ENCODE measurements around the gene OR52W1.

The OR52W1 gene

GRCh38 chr11:6204706-6205105 lies 5.7 kb downstream of the OR52W1 start:
- TF ChIP-seq POLR2AphosphoS5 (IDR thresholded peaks at IDR 0.05; ENCODE audit: low read depth, low read length) (no peak), TAF1 (IDR thresholded peaks at IDR 0.05; ENCODE audit: borderline replicate concordance, insufficient read depth, low read length) (no peak)

DNA sequence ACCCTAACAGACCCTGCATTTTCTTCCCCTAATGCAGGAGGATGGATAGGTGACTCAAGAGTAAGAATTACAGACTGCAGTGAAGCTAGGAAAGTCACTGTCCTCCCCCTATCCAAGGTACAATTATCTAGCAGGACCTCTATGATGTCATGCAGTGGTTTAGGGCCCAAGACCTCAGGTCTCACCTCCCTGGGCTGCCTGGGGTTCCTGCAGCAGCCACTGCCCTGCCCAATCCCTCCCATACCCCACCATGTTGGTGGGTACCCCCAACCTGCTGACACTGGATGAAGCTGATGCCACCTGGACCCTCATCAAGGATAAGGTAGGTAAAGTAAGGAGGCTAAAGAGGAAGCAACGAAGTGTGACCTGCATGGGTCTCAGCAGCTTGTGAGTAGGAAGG lies 6.3 kb downstream of the OR52W1 start, which contains the start of gene C11orf42:
Gene C11orf42, plus strand, starts transcription at position 192 of the 400 bp plus-strand sequence. Its CDS starts 59 bp downstream, at position 251.
- TF ChIP-seq POLR2AphosphoS5 (IDR thresholded peaks at IDR 0.05; ENCODE audit: low read depth, low read length) (no peak), SIN3A (IDR thresholded peaks at IDR 0.05; ENCODE audit: borderline replicate concordance, insufficient read depth, low read length) (no peak), FOXP2 (optimal IDR thresholded peaks at IDR 0.05; ENCODE audit: borderline replicate concordance, extremely low read depth, extremely low read length, insufficient read depth) (no peak), REST (IDR thresholded peaks at IDR 0.05; ENCODE audit: insufficient read depth in 1 of 2, low read depth in 2 of 2, low read length in 2 of 2) (no peak), TAF1 (IDR thresholded peaks at IDR 0.05; ENCODE audit: borderline replicate concordance, insufficient read depth, low read length) (no peak)

DNA sequence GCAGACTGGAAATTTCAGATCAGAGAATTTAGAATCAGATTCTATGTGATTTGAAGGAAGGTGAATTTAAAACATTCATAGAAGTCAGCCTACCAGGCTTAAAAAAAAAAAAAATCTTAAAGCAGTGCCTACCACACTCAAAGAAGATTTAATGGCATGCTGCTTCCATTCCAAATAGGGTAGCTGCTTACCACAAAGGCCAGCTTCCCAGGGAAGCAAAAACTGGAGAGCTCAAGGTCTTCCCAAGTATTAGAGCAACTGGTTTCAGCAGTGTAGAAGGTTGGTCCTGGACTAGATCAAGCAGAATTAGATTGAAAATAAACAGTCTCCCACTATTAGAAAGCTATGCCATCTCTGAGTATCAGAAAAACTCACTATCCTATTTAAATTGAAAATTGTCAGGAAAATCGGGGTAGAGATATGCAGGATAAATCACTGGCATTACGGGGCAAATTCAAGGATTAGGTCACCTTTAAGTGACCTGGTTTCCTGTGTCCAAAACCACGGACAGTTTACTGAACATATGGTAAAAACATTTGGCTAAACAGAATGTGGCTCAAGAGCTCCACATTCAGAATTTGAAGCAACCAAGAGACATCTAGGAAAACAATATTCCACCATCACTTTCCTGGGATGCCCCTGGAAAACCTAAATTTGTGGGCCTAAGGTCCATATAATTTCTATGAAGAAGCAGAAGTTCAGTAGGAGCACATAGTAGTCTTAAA lies 7.6 kb downstream of the OR52W1 start:
- TF ChIP-seq POLR2AphosphoS5 (IDR thresholded peaks at IDR 0.05; ENCODE audit: low read depth, low read length) = no peak
- no peak for TF ChIP-seq REST (IDR thresholded peaks at IDR 0.05; ENCODE audit: insufficient read depth in 1 of 2, low read depth in 2 of 2, low read length in 2 of 2)
- no peak for TF ChIP-seq SIN3A (IDR thresholded peaks at IDR 0.05; ENCODE audit: borderline replicate concordance, insufficient read depth, low read length)
- TF ChIP-seq TAF1 (IDR thresholded peaks at IDR 0.05; ENCODE audit: borderline replicate concordance, insufficient read depth, low read length) = no peak
- TF ChIP-seq FOXP2 (optimal IDR thresholded peaks at IDR 0.05; ENCODE audit: borderline replicate concordance, extremely low read depth, extremely low read length, insufficient read depth) = no peak

DNA sequence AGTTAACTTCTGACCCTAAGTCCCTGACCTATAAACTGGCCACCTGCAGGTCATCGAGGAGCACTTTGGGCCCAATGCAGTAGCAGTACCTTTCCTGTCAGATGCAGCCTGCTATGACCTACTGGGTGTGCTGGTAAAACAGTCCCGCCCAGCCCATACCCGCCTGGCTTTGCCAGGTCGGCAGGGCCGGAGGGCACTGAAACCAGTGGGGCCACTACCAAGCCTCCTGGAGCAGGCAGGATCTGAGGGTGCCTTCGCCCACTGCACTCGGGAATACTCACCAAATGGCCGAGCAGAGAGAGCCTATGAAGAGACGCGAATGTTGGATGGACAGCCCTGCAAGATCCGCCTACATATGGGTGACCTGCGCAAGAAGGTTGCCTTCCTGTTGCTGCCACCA lies 10.8 kb downstream of the OR52W1 start:
- TF ChIP-seq SIN3A (IDR thresholded peaks at IDR 0.05; ENCODE audit: borderline replicate concordance, insufficient read depth, low read length) (no peak), FOXP2 (optimal IDR thresholded peaks at IDR 0.05; ENCODE audit: borderline replicate concordance, extremely low read depth, extremely low read length, insufficient read depth) (no peak), POLR2AphosphoS5 (IDR thresholded peaks at IDR 0.05; ENCODE audit: low read depth, low read length) (no peak)

DNA sequence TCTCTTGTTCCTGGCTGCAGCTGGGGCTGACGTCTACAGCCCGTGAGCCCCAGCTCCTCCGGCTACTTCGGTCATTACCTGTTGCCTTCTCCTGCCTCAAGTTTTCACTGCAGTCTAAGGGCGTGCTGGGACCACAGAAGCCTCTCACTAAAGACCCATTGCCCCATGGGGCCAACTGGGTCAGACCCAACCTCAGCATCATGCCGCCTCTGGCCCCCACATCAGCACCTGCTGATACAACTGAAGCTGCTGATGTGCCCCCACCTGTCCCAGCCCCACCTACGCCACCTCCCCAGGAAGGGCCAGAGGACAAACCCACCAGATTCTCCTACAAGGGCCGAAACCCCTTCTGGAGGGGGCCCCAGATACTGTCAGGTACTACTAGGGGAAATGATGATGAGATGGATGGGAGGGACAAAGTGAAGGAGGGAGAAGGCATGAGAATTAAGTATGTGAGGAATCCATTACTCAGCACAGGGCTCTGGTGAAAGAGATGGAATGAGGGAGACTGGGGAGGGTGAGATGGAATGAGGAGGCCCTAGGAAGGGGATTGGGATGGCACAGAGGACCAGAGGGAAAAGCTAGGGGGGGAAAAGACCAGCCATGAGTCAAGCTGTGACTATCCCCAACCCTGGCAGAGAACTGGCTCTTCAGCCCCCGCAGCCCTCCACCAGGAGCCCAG lies 11.4 kb downstream of the OR52W1 start:
- TF ChIP-seq FOXP2 (optimal IDR thresholded peaks at IDR 0.05; ENCODE audit: borderline replicate concordance, extremely low read depth, extremely low read length, insufficient read depth) = no peak
- no peak for TF ChIP-seq REST (IDR thresholded peaks at IDR 0.05; ENCODE audit: insufficient read depth in 1 of 2, low read depth in 2 of 2, low read length in 2 of 2)

DNA sequence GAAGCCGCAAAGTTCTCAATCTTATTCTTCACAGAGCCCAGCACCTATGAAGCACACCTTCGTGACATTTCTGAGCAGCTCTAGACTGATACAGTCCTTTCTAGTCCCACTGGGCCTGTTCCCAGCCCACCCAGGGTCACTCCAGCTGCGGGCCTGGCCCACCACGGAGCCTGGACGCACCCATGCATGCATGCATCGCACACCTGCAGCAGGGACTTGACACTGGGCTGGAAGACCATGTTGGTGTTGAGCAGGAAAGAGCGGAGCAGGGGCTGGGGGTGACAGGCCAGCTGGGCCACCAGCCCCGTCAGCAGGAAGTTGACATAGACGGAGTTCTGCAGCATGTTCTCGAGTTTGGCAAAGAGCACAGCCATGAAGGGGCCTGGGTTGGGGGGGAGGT lies 15.5 kb downstream of the OR52W1 start:
- TF ChIP-seq REST (IDR thresholded peaks at IDR 0.05; ENCODE audit: insufficient read depth in 1 of 2, low read depth in 2 of 2, low read length in 2 of 2) (no peak), TAF1 (IDR thresholded peaks at IDR 0.05; ENCODE audit: borderline replicate concordance, insufficient read depth, low read length) (no peak), POLR2AphosphoS5 (IDR thresholded peaks at IDR 0.05; ENCODE audit: low read depth, low read length) (no peak), SIN3A (IDR thresholded peaks at IDR 0.05; ENCODE audit: borderline replicate concordance, insufficient read depth, low read length) (no peak), FOXP2 (optimal IDR thresholded peaks at IDR 0.05; ENCODE audit: borderline replicate concordance, extremely low read depth, extremely low read length, insufficient read depth) (no peak)
